ENCODE results near the gene MNS1. TPM values are rescaled to one million over a fixed set of nuclear protein-coding genes. Genes with fewer than 3 reads are reported as not detected.

Gene MNS1
- total RNA-seq, 3 donors from 2014 or later = 0.61 to 1.7 (median 1.2) TPM

DNA sequence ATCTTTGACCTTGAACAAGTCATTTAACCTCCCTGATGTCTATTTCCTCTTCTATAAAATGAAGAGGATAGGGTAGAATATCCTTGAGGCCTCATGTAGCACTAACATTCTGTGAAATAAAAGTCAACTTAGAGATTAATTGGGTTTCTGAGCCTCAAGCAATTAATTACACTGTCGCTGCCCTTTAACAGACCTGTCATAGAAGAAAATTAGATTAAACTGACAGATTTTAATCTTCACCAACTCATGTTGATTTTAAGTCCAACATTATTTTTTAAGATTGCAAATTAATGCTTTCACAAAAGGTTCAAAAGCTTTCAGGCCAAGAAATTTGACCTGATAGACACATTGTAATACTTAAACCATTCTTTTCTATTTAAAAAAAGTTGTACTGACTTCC lies 8.1 kb upstream of the MNS1 start:
- H3K9me3 ChIP-seq = no peaks in the 10 kb centered on the region
- peaks cover 5% of the 10 kb centered on the region for H3K4me1 ChIP-seq (ENCODE audit: low read depth)
- TF ChIP-seq, protein P1, sequence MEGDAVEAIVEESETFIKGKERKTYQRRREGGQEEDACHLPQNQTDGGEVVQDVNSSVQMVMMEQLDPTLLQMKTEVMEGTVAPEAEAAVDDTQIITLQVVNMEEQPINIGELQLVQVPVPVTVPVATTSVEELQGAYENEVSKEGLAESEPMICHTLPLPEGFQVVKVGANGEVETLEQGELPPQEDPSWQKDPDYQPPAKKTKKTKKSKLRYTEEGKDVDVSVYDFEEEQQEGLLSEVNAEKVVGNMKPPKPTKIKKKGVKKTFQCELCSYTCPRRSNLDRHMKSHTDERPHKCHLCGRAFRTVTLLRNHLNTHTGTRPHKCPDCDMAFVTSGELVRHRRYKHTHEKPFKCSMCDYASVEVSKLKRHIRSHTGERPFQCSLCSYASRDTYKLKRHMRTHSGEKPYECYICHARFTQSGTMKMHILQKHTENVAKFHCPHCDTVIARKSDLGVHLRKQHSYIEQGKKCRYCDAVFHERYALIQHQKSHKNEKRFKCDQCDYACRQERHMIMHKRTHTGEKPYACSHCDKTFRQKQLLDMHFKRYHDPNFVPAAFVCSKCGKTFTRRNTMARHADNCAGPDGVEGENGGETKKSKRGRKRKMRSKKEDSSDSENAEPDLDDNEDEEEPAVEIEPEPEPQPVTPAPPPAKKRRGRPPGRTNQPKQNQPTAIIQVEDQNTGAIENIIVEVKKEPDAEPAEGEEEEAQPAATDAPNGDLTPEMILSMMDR (IDR thresholded peaks at IDR 0.05) = no peak
- no peak overlapping the region for H3K4me3 ChIP-seq
- DNase-seq (no peak), ATAC-seq (no peak)
- no peaks in the 10 kb centered on the region for H3K36me3 ChIP-seq (ENCODE audit: low read depth)
- intact Hi-C loops (cut with DNase I, micrococcal nuclease) = no loop called here

DNA sequence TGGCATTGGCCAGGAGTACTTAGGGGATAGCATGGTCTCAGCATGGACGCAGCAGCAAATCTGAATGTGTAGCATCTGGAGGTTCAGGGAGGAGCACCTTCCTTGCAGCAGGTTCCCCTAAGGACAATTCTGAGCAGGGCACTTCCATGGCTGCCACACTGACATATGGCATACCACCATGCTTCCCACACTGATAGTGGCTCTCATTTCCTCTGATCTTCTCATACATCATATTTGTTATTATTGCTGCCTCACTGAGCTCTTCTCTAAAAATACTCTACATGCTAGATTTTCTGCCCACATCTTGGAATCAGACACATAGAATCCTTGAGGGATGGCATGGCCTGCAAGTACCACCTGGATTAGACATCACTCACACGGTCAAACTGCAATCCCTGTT lies 7.3 kb upstream of the MNS1 start:
- intact Hi-C loops (cut with DNase I, micrococcal nuclease) = no loop called here
- TF ChIP-seq, protein P1 (IDR thresholded peaks at IDR 0.05) = no peak
- DNase-seq (no peak), ATAC-seq (no peak)
- Histone ChIP-seq H3K36me3 (ENCODE audit: low read depth) (no peaks in the 10 kb centered on the region), H3K9me3 (no peaks in the 10 kb centered on the region), H3K4me1 (ENCODE audit: low read depth) (peaks cover 5% of the 10 kb centered on the region), H3K4me3 (no peak overlapping the region)

DNA sequence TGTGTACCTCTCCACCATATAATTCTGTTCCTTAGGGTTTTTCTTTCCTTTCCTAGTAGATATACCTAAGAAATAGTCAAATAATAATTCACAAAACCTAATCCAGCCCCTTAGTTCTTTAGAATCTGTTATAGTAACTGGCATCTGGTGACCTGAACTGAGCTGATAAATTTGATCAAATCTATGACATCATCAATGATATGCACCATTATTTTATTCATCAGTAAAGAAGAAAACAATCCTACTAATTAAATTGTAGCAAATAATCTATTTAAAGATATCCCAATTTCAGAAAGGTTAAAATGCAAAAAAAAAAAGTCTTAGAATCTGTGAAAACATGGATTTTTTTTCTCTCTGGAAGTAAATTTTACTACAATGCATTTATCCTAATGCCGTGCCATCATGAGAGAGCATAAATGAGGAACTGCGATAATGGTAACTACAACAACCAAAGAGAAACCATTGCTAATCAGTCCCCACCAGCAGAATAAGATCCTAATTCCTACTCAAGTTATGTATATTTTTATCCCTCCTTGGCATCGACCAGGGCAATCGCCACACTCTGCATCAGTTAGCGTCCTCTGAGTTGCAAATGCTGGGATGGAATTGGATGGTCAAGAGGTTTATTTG lies 6.6 kb upstream of the MNS1 start:
- Histone ChIP-seq H3K36me3 (ENCODE audit: low read depth) (no peaks in the 10 kb centered on the region), H3K9me3 (no peaks in the 10 kb centered on the region), H3K4me1 (ENCODE audit: low read depth) (peaks cover 5% of the 10 kb centered on the region), H3K4me3 (no peak overlapping the region)
- DNase-seq (no peak), ATAC-seq (no peak)
- intact Hi-C loops (cut with DNase I, micrococcal nuclease) = no loop called here
- TF ChIP-seq, protein P1 (IDR thresholded peaks at IDR 0.05) = no peak

DNA sequence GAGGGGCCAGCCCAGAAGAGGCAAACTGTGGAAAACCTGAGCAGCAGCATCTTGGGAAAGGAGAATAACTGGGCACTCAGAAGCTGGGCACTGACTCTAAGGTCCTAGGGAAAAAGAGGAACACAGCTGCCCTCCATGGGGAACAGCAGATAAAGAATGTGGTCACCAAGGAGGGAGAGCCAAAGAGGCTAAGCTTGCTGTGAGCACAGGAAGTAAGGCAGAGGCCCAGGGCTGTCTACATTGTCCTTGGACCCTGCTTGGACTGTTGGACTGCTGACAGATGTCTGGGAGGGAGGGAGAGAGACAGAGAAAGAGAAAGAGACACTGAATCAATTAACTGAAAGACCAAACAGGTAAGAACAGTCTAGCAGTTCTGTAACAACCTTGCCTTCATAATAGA lies 4.5 kb upstream of the MNS1 start:
- intact Hi-C loops (cut with DNase I, micrococcal nuclease) = no loop called here
- ATAC-seq = no peak
- TF ChIP-seq, protein P1 (IDR thresholded peaks at IDR 0.05) = no peak

DNA sequence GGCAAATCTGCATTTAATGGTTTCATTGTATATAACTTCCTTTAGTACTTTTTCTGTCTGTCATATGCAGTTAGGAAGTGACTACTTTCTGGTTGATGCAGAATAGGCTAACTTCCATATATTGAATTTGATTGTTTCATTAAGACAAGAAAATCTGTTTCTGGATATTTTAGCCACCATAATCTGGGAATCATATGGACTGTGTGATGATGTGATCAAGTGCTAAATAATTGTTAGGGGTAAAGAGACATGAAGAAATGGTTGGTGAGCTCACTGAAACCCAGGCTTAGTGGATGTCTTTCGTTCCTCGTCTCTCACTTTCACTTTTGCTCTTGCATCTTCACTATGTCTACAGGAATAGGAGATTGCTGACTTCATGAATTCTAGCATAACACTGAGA lies 3.5 kb upstream of the MNS1 start:
- intact Hi-C loops (cut with DNase I, micrococcal nuclease) = no loop called here
- ATAC-seq = peak; percentile 38

More for the DNA sequence above, 4.5 kb upstream of the MNS1 start:
- peaks cover 11% of the 10 kb centered on the region for H3K4me1 ChIP-seq (ENCODE audit: low read depth)
- no peak for DNase-seq
- H3K36me3 ChIP-seq (ENCODE audit: low read depth) = no peaks in the 10 kb centered on the region
- no peak overlapping the region for H3K4me3 ChIP-seq
- H3K9me3 ChIP-seq = no peaks in the 10 kb centered on the region

More for the DNA sequence above, 3.5 kb upstream of the MNS1 start:
- no peak for DNase-seq
- no peaks in the 10 kb centered on the region for H3K36me3 ChIP-seq (ENCODE audit: low read depth)
- H3K4me1 ChIP-seq (ENCODE audit: low read depth) = peaks cover 15% of the 10 kb centered on the region
- TF ChIP-seq, protein P1 (IDR thresholded peaks at IDR 0.05) = no peak
- no peak overlapping the region for H3K4me3 ChIP-seq
- no peaks in the 10 kb centered on the region for H3K9me3 ChIP-seq
